Central memory CD4-positive, alpha-beta T cell (primary cell): Measurements from ENCODE around the gene PFKP.

Source experiments
- DNase-seq: peaks from one replicate; pipeline ENCODE4 v3.0.0; 2022

PFKP gene

GRCh38 chr10:3071405-3072198, 4.3 kb downstream of the PFKP start:
- DNase-seq, result no peak

- DNase-seq, result no peak
These were observed 5.5 kb downstream of the PFKP start for GRCh38 chr10:3072641-3073360.

GRCh38 chr10:3074145-3074665, 6.9 kb downstream of the PFKP start:
- no peak for DNase-seq

DNA sequence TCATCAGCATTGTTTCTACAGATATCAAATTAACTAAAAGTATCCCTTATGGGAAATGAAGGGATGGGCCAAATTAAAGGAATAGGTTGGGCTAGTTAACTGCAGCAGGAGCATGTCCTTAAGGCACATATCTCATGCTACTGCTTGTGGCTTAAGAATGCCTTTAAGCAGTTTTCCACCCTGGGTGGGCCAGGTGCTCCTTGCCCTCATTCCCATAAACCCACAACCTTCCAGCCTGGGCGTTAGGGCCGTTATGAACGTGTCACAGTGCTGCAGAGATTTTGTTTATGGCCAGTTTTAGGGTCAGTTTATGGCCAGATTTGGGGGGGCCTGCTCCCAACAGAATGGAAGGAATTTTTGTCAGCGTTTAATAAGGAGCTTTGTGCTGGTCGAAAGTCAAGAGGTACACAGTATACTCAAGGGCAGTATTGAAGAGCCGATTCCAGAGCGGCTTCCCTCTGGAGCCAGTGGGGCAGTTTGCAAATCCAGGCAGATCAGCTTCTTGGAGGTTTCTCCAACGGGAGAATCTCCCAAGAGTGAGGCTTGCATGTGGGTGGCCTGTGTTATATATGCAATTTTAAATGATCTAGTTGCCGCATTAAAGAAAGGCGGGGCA, 7.7 kb downstream of the PFKP start:
- DNase-seq, result no peak

DNA sequence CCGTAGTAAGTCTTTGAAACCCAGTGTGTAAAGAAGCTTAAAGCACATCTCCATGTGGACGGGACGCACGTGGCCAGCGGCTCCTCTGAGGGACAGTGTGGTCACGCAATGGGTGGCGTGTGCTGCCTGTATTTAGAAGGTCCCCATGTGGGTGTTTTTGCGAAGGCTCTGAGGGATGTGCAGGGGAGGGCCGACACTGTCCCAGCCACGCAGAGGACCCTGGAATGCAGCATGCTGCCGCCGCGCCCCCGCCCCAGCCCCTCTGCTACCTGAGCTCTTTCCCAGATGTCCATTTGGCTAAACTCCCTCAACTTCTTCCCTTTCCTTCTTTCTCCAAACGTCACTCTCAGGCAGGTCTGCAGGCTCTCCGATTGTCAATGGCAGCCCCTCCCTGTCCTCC, 8.8 kb downstream of the PFKP start:
- no peak for DNase-seq

- no peak for DNase-seq
These were observed 10.2 kb downstream of the PFKP start for GRCh38 chr10:3077509-3077908.

GRCh38 chr10:3077940-3078630, 10.7 kb downstream of the PFKP start:
- DNase-seq, result no peak

DNA sequence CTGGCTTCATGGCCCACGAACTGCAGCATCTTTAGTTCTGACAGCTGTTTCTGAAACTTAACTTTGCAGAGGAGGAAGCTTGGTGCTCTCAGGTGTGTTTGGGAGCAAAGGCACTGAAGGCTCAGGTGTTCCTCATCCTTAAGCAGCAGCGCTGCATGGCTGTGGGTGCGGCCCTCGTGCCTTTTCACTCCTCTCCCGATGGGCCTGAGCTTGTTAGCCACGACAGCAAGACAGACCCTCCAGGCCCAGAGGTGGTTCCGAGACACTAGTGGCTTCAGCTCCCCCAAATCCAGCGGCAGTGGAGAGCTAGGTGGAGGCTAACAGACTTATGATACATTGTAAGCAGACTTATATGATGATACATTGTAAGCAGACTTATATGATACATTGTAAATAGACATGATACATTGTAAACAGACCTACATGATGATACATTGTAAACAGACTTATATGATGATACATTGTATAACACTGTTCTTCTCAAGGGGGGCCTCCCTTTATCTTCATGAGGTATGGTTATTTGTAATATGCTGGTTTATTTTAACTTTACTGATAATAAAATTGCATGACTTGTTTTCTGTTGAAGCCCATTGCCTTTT, 14.1 kb downstream of the PFKP start:
- DNase-seq, result no peak

GRCh38 chr10:3082290-3082689, 14.9 kb downstream of the PFKP start:
- no peak for DNase-seq

DNA sequence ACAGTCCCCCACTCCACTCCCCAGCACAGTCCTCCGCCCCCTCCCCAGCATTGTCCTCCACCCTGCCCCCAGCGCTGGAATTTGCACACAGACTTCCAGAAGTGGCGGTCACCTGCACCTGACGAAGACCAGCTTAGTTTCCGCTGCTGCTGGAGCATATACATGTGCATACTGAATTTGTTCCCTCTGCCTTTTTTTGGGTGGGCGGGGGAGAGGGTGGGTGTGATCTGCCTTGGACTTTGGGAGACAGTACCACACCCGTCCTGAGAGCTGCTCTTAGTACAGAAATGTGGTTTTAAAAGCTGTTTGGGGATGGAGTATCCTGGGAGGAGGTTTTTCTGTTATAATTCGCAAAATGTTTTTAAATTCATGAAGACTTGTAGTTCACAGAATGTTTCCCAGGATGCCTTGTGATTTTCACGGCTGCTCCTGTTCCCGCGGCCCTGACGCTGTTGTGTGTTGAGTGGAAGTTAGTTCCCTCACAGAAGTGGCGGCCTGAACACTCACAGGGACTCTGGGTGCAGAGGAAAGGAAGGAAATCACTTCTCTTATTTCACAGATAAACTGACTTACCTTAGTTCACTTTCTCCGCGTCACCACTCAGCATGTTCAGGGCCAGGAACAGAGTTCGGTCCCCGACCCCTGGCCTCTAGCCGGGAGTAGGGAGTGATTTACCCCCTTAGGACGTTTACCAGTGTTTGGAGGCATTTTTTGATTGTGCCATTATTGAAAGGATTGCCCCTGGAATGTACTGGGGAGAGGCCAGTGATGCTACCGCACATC, 18.6 kb downstream of the PFKP start:
- no peak for DNase-seq

DNA sequence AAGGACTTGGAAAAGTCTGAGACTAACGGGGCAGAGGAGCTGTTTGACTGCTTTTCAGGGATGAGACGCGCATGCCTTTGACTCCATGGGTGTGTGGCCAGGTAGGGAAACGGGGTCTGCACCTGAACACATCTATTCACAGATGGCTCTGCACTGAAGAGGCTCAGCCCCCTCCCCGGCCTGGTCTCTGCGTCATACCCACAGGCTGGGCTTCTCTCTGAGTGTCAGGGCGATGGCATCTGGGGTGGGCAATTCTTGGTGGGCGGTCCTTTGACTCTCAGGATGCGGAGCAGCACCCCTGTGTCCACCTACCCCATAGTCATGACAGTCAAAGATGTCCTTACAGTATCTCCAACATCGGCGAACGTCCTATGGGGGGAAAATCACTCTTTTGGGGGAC, 23.0 kb downstream of the PFKP start:
- no peak for DNase-seq

- DNase-seq, result no peak
These were observed 23.8 kb downstream of the PFKP start for GRCh38 chr10:3090914-3091787.

GRCh38 chr10:3091921-3092320, 24.6 kb downstream of the PFKP start:
- DNase-seq, result no peak

DNA sequence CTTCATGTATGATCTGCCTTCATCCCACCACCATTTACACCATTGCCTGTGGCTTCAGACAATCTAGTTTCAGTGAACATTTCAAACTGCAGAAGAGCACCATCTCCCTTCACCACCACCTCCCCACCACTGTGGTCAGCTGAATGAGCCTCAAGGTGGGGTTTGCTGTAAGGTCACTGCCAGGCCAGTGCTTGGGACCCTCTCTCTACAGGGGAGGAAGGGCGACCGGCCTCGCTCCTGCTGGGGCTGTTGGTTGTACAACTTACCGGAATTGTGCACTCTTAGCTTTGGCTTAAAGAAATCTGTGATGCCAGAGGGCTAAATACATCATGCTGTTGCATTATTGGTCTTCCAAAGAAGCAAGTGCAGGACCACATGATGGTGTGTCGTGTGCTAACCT, 26.6 kb downstream of the PFKP start:
- DNase-seq, result no peak

DNA sequence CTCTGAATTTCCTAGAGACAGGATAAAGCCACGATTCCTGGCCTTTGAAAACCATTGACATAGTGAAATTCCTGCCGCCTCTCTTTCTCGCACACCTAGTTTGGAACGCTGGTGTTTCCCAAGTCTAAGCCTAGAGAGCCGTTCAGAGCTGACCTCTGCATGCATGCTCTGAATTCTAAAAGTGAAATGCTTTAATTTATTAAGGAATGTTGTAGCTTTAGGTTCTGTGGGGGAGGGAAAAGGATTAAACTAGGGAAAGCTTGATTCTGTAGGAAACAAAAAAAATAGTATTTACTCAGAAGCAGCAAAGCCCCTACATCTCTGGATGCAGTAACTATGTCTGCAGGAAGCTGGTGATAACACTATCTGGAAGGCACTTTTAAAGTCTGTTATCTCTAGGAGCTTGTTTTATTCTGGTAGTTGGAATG, 27.3 kb downstream of the PFKP start:
- no peak for DNase-seq

GRCh38 chr10:3095373-3096139, 28.2 kb downstream of the PFKP start:
- DNase-seq, result no peak

- no peak for DNase-seq
These were observed 28.8 kb downstream of the PFKP start for GRCh38 chr10:3096149-3096548.

- no peak for DNase-seq
These were observed 29.8 kb downstream of the PFKP start for GRCh38 chr10:3097160-3097559.

GRCh38 chr10:3098689-3099088, 31.3 kb downstream of the PFKP start:
- no peak for DNase-seq
